ENCODE results near the gene CAMK2D. TPM values are rescaled to one million over a fixed set of nuclear protein-coding genes. Genes with fewer than 3 reads are reported as not detected.

CAMK2D gene
- total and polyA plus RNA-seq, 8 donors: 8.8 to 155 (median 64.5) TPM

DNA sequence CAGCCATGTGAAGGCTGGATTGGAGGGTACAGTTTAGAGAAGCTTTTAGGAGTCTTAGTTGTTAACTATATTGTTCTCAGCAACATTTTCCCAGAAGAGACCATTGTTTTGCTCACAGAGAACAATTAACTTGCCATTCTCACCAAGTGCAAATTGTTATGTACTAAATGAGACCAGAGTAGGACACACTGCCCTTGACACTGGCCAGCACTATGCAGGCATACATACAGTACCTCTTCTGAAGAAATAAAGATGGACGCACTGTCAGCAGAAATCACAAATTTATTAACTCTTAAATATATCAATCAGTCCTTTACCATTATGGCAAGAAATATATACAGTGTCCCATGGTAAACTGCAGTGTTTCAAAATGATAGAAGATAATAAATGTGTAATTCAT lies 309.4 kb downstream of the CAMK2D start:
- Histone ChIP-seq H3K36me3 (peaks cover 0 to 32% (median 22%) of the 10 kb centered on the region in 4 donors), H3K4me3 (no peak overlapping the region), H3K9me3 (peaks cover 0 to under 1% (median 0%) of the 10 kb centered on the region in 4 donors), H3K27me3 (no peaks in the 10 kb centered on the region), H3K27ac (no peak overlapping the region), H3K4me1 (peaks cover 0 to 43% (median 21%) of the 10 kb centered on the region in 4 donors)
- DNase-seq: no peak
- intact Hi-C loops (cut with DNase I; ENCODE audit: low total_unique reads): no loop called here
- 93 to 98% (median 95%) methylated on average over 1 of the region's 1 CpG for WGBS, 5 donors
- TF ChIP-seq CTCF (IDR thresholded peaks at IDR 0.05) (no peak), POLR2AphosphoS5 (IDR thresholded peaks at IDR 0.05) (no peak), EP300 (IDR thresholded peaks at IDR 0.05) (no peak), POLR2A (IDR thresholded peaks at IDR 0.05) (no peak)

DNA sequence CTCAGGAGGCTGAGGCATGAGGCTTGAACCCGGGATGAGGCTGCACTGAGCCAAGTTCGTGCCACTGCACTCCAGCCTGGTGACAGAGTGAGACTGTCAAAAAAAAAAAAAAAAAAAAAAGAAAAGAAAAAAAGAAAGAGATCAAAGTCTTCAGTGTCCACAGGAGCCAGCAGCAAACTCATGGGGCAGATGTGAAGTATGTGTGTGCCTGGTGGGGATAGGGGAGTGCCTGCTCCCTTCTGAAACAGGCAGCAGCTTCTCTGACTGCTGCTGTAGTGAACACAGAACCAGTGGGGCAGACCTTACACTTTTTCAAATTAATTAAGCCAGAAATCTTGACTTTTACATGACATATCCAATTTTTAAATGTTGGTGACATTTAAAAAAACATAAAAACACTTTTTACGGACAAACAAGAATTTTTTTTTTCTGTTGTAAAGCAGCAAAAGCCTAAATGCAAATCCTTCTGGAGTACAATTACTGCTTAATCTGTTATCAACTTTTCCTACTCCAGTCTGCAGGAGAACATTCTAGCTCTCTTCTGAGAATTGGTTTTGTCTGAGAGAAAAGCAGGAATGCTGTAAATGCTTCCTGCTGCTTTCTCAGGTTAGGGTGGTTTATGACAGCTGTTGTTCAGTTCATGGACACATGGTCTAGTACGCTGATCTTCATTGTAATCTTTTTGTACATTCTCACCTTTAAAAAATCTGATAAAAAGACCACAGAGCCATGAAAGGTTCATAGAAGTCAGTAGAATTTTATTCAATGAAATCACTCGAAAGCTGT lies 311.1 kb downstream of the CAMK2D start:
- TF ChIP-seq CTCF (IDR thresholded peaks at IDR 0.05) (no peak), POLR2A (IDR thresholded peaks at IDR 0.05) (no peak), EP300 (IDR thresholded peaks at IDR 0.05) (no peak), POLR2AphosphoS5 (IDR thresholded peaks at IDR 0.05) (no peak)
- peaks cover 0 to 5% (median 0%) of the 10 kb centered on the region in 4 donors for H3K9me3 ChIP-seq
- DNase-seq: no peak
- H3K36me3 ChIP-seq: peaks cover 0 to 16% (median 7%) of the 10 kb centered on the region in 4 donors
- peak overlapping the region in 3 of 5 donors; percentile 14 to 41 (median 29) for H3K27ac ChIP-seq
- no peak overlapping the region for H3K4me3 ChIP-seq
- WGBS, 5 donors: 92 to 97% (median 96%) methylated on average over 5 of the region's 5 CpGs
- H3K4me1 ChIP-seq: peaks cover 3 to 59% (median 32%) of the 10 kb centered on the region in 4 donors
- H3K27me3 ChIP-seq: no peaks in the 10 kb centered on the region
- intact Hi-C loops (cut with DNase I; ENCODE audit: low total_unique reads): no loop called here

GRCh38 chr4:113449410-113449974 lies 312.0 kb downstream of the CAMK2D start:
- no peak overlapping the region for H3K4me3 ChIP-seq
- peaks cover 0 to 11% (median 5%) of the 10 kb centered on the region in 4 donors for H3K36me3 ChIP-seq
- H3K9me3 ChIP-seq: peaks cover 0 to 5% (median 0%) of the 10 kb centered on the region in 4 donors
- DNase-seq: no peak
- TF ChIP-seq POLR2A (IDR thresholded peaks at IDR 0.05) (no peak), EP300 (IDR thresholded peaks at IDR 0.05) (no peak), POLR2AphosphoS5 (IDR thresholded peaks at IDR 0.05) (no peak), CTCF (IDR thresholded peaks at IDR 0.05) (no peak)
- intact Hi-C loops (cut with DNase I; ENCODE audit: low total_unique reads): no loop called here
- peak overlapping the region in 3 of 5 donors; percentile 29 to 41 (median 31) for H3K27ac ChIP-seq
- peaks cover 4 to 67% (median 34%) of the 10 kb centered on the region in 4 donors for H3K4me1 ChIP-seq
- H3K27me3 ChIP-seq: no peaks in the 10 kb centered on the region
- WGBS, 5 donors: 59 to 72% (median 67%) methylated on average over 1 of the region's 1 CpG

DNA sequence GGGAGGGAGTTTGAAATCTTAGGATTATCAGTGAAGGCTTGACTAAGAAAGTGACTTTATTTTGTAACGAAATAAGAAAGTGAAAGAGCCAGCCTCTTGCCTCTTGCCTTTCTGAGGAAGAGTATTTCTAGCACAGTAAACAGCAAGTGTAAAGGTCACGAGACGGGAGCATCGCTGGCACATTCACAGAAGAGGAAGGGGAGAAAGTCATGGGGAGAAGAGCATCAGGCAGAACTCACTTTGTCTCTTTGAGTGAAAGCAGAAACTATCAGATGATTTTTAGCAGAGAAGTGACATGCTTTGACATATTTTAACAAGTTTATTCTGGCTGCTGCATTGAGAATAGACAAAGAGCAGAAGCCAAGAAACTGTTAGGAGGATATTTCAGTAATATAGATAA lies 313.8 kb downstream of the CAMK2D start:
- 34 to 55% (median 49%) methylated on average over 4 of the region's 4 CpGs for WGBS, 5 donors
- Histone ChIP-seq H3K27ac (peak overlapping the region in 3 of 5 donors; percentile 63 to 74 (median 67)), H3K9me3 (peaks cover 0 to 5% (median 0%) of the 10 kb centered on the region in 4 donors), H3K27me3 (no peaks in the 10 kb centered on the region), H3K4me1 (peaks cover 4 to 62% (median 34%) of the 10 kb centered on the region in 4 donors), H3K4me3 (no peak overlapping the region), H3K36me3 (peaks cover 0 to 3% (median 0%) of the 10 kb centered on the region in 4 donors)
- no peak for TF ChIP-seq POLR2A (IDR thresholded peaks at IDR 0.05)
- no peak for TF ChIP-seq CTCF (IDR thresholded peaks at IDR 0.05)
- TF ChIP-seq POLR2AphosphoS5 (IDR thresholded peaks at IDR 0.05): peak in 1 of 3 donors; percentile 38
- TF ChIP-seq EP300 (IDR thresholded peaks at IDR 0.05): no peak
- intact Hi-C loops (cut with DNase I; ENCODE audit: low total_unique reads): no loop called here
- peak in 1 of 2 donors; percentile 45 for DNase-seq

Data from stomach (tissue), 9 donors.